PC-3 (cell line): ENCODE data around the gene CEND1.

Experiments
- EZH2 ChIP-seq: fragments of 300-600 bp; sonication (generic); IDR thresholded peaks from one replicate; pipeline ENCODE4 v1.6.1; 2017; ENCODE audit warnings: antibody characterized with exemption, mild to moderate bottlenecking, low read length; ENCODE audit not compliant: unreplicated experiment
- EZH2phosphoT487 ChIP-seq: fragments of 300-600 bp; sonication (generic); IDR thresholded peaks from 2 replicates; pipeline ENCODE4 v1.6.1; 2018; ENCODE audit warnings: mild to moderate bottlenecking, antibody characterized with exemption, low read length, borderline replicate concordance
- TF ChIP-seq, protein P1 (sequence below): fragments of 300-600 bp; sonication (generic); conservative IDR thresholded peaks from 2 replicates; pipeline ENCODE4 v1.5.1; 2017; ENCODE audit warnings: antibody characterized with exemption, low read depth, mild to moderate bottlenecking, low read length

DNA sequence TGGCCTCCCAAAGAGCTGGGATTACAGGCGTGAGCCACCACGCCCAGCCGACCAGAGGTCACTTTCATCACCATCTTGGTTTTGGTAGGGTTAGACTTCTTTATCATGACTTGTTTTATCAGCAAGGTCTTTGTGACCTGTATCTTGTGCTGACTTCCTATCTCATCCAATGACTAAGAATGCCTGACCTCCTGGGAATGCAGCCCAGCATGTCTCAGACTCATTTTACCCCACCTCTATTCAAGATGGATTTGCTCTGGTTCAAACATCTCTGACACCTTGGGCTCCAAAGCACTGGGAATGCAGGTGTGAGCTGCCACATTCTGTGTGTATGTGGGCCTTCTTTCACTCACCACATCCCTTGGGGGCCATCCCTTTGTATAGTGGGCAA lies 47.7 kb downstream of the CEND1 start:
- TF ChIP-seq, protein P1, sequence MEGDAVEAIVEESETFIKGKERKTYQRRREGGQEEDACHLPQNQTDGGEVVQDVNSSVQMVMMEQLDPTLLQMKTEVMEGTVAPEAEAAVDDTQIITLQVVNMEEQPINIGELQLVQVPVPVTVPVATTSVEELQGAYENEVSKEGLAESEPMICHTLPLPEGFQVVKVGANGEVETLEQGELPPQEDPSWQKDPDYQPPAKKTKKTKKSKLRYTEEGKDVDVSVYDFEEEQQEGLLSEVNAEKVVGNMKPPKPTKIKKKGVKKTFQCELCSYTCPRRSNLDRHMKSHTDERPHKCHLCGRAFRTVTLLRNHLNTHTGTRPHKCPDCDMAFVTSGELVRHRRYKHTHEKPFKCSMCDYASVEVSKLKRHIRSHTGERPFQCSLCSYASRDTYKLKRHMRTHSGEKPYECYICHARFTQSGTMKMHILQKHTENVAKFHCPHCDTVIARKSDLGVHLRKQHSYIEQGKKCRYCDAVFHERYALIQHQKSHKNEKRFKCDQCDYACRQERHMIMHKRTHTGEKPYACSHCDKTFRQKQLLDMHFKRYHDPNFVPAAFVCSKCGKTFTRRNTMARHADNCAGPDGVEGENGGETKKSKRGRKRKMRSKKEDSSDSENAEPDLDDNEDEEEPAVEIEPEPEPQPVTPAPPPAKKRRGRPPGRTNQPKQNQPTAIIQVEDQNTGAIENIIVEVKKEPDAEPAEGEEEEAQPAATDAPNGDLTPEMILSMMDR = no peak
- TF ChIP-seq EZH2 = no peak
- TF ChIP-seq EZH2phosphoT487 = no peak
